ENCODE data around the gene NEB. TPM values are rescaled to one million over a fixed set of nuclear protein-coding genes. Genes with fewer than 3 reads are reported as not detected.

The NEB gene
- polyA plus RNA-seq, 1 experiment: 0.01 TPM

GRCh38 chr2:151780938-151781337 is 46.7 kb upstream of the NEB start:
- POLR2A ChIA-PET: interaction anchor here (0.6 kb wide), 1 partner anchor 13 kb away, joined by 21 read pairs; no protein-coding TSS in a partner anchor
- no peaks in the 10 kb centered on the region for H3K27me3 ChIP-seq (ENCODE audit: control insufficient read depth, insufficient read depth, low read length)
- DNase-seq (ENCODE audit: low read depth): no peak

GRCh38 chr2:151777935-151778334 is 43.7 kb upstream of the NEB start:
- ChIA-PET CTCF (no interaction called here), POLR2A (no interaction called here)
- no peak for DNase-seq (ENCODE audit: low read depth)
- Histone ChIP-seq H3K36me3 (ENCODE audit: control insufficient read depth, insufficient read depth, low read length) (peaks cover 1% of the 10 kb centered on the region), H3K27me3 (ENCODE audit: control insufficient read depth, insufficient read depth, low read length) (no peaks in the 10 kb centered on the region), H3K4me3 (ENCODE audit: low read depth, low read length) (no peak overlapping the region)
- TF ChIP-seq CTCF (IDR thresholded peaks at IDR 0.05; ENCODE audit: insufficient read depth, low read depth, low read length): no peak

More at GRCh38 chr2:151780938-151781337, 46.7 kb upstream of the NEB start:
- no peak overlapping the region for H3K4me3 ChIP-seq (ENCODE audit: low read depth, low read length)
- CTCF ChIA-PET: no interaction called here
- no peak for TF ChIP-seq CTCF (IDR thresholded peaks at IDR 0.05; ENCODE audit: insufficient read depth, low read depth, low read length)
- peaks cover 1% of the 10 kb centered on the region for H3K36me3 ChIP-seq (ENCODE audit: control insufficient read depth, insufficient read depth, low read length)

- H3K36me3 ChIP-seq (ENCODE audit: control insufficient read depth, insufficient read depth, low read length): peaks cover 1% of the 10 kb centered on the region
- no peak for DNase-seq (ENCODE audit: low read depth)
- ChIA-PET CTCF (interaction anchor here (0.7 kb wide), 1 partner anchor 248 kb away, joined by 5 read pairs; no protein-coding TSS in a partner anchor), POLR2A (interaction anchor here (0.6 kb wide), 1 partner anchor 26 kb away, joined by 3 read pairs; no protein-coding TSS in a partner anchor)
- H3K27me3 ChIP-seq (ENCODE audit: control insufficient read depth, insufficient read depth, low read length): no peaks in the 10 kb centered on the region
- H3K4me3 ChIP-seq (ENCODE audit: low read depth, low read length): no peak overlapping the region
- TF ChIP-seq CTCF (IDR thresholded peaks at IDR 0.05; ENCODE audit: insufficient read depth, low read depth, low read length): no peak
Observed at GRCh38 chr2:151777487-151777886, 43.2 kb upstream of the NEB start.

GRCh38 chr2:151776367-151776766 is 42.1 kb upstream of the NEB start:
- Histone ChIP-seq H3K36me3 (ENCODE audit: control insufficient read depth, insufficient read depth, low read length) (peaks cover 1% of the 10 kb centered on the region), H3K4me3 (ENCODE audit: low read depth, low read length) (no peak overlapping the region), H3K27me3 (ENCODE audit: control insufficient read depth, insufficient read depth, low read length) (no peaks in the 10 kb centered on the region)
- TF ChIP-seq CTCF (IDR thresholded peaks at IDR 0.05; ENCODE audit: insufficient read depth, low read depth, low read length): no peak
- ChIA-PET CTCF (no interaction called here), POLR2A (no interaction called here)
- no peak for DNase-seq (ENCODE audit: low read depth)

- DNase-seq (ENCODE audit: low read depth): no peak
- CTCF ChIA-PET: interaction anchor here (0.6 kb wide), 1 partner anchor 392 kb away, joined by 4 read pairs; no protein-coding TSS in a partner anchor
Observed at GRCh38 chr2:151775057-151775740, 40.9 kb upstream of the NEB start.

More at GRCh38 chr2:151775057-151775740, 40.9 kb upstream of the NEB start:
- peaks cover 1% of the 10 kb centered on the region; the same call in 1 of the 2 replicates for H3K36me3 ChIP-seq (ENCODE audit: control insufficient read depth, insufficient read depth, low read length)
- no peak for TF ChIP-seq CTCF (IDR thresholded peaks at IDR 0.05; ENCODE audit: insufficient read depth, low read depth, low read length)
- no peak overlapping the region for H3K4me3 ChIP-seq (ENCODE audit: low read depth, low read length)
- H3K27me3 ChIP-seq (ENCODE audit: control insufficient read depth, insufficient read depth, low read length): no peaks in the 10 kb centered on the region
- POLR2A ChIA-PET: no interaction called here
